ENCODE results near the gene TAGAP. TPM values are rescaled to one million over a fixed set of nuclear protein-coding genes. Genes with fewer than 3 reads are reported as not detected.

Gene TAGAP
- total RNA-seq, 1 experiment from 2014 or later = 0.22 TPM

DNA sequence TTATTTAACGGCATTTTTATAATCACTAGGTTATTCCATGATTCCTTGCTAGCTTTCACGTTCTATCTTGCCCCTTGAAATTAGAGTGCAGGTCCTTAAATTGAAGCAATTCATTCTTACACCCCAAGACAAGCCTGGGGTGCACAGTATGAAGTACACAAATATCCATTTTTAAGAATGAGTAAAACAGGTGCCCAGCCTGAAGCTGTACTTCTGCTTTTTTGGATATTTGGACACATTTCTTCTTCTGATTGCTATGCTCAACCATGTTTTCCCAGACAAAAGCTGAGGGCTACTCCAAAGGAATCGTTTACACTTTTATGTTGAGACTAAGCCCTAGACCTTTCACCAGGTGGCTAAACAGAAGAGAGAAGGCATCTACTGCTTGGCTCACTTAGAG lies 7.9 kb upstream of the TAGAP start (continued):
- no peak for TF ChIP-seq AR (CRISPR knock-in tag; IDR thresholded peaks at IDR 0.05)

GRCh38 chr6:159047891-159048685 lies 3.3 kb upstream of the TAGAP start:
- ChIA-PET POLR2A (no interaction called here), CTCF (no interaction called here)
- Mint-ChIP-seq H3K27me3 (ENCODE audit: low read depth) (no peaks in the 10 kb centered on the region; the same call in 1 of the 2 replicates), H3K36me3 (no peaks in the 10 kb centered on the region), H3K4me1 (peaks cover 16% of the 10 kb centered on the region), H3K27ac (no peak overlapping the region), H3K9me3 (0 out of 2 replicates have a peak, but pooled peaks cover 2% of the 10 kb centered on the region), H3K4me3 (no peak overlapping the region)
- DNase-seq (ENCODE audit: low spot score) (no peak), ATAC-seq (no peak)
- TF ChIP-seq, protein P1, sequence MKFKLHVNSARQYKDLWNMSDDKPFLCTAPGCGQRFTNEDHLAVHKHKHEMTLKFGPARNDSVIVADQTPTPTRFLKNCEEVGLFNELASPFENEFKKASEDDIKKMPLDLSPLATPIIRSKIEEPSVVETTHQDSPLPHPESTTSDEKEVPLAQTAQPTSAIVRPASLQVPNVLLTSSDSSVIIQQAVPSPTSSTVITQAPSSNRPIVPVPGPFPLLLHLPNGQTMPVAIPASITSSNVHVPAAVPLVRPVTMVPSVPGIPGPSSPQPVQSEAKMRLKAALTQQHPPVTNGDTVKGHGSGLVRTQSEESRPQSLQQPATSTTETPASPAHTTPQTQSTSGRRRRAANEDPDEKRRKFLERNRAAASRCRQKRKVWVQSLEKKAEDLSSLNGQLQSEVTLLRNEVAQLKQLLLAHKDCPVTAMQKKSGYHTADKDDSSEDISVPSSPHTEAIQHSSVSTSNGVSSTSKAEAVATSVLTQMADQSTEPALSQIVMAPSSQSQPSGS (CRISPR knock-in tag; IDR thresholded peaks at IDR 0.05; ENCODE audit: borderline replicate concordance, low read depth) = no peak
- TF ChIP-seq TCF7 (CRISPR knock-in tag; IDR thresholded peaks at IDR 0.05; ENCODE audit: low read depth) (no peak), ZNF121 (CRISPR knock-in tag; IDR thresholded peaks at IDR 0.05) (no peak), ZNF232 (CRISPR knock-in tag; IDR thresholded peaks at IDR 0.05) (no peak), E2F5 (CRISPR knock-in tag; IDR thresholded peaks at IDR 0.05) (no peak), SMAD3 (CRISPR knock-in tag; IDR thresholded peaks at IDR 0.05; ENCODE audit: borderline replicate concordance) (no peak), STAT6 (CRISPR knock-in tag; conservative IDR thresholded peaks at IDR 0.05; ENCODE audit: low read depth) (no peak), NR2C2 (CRISPR knock-in tag; IDR thresholded peaks at IDR 0.05) (no peak), TEAD1 (CRISPR knock-in tag; IDR thresholded peaks at IDR 0.05) (no peak), CBFB (CRISPR knock-in tag; IDR thresholded peaks at IDR 0.05; ENCODE audit: low read depth) (no peak), ZBTB21 (CRISPR knock-in tag; IDR thresholded peaks at IDR 0.05; ENCODE audit: borderline replicate concordance) (no peak), GTF2I (CRISPR knock-in tag; conservative IDR thresholded peaks at IDR 0.05) (no peak), ZNF425 (CRISPR knock-in tag; conservative IDR thresholded peaks at IDR 0.05) (no peak), JAZF1 (CRISPR knock-in tag; IDR thresholded peaks at IDR 0.05) (no peak), AR (CRISPR knock-in tag; IDR thresholded peaks at IDR 0.05) (no peak)
- TF ChIP-seq, protein P2, sequence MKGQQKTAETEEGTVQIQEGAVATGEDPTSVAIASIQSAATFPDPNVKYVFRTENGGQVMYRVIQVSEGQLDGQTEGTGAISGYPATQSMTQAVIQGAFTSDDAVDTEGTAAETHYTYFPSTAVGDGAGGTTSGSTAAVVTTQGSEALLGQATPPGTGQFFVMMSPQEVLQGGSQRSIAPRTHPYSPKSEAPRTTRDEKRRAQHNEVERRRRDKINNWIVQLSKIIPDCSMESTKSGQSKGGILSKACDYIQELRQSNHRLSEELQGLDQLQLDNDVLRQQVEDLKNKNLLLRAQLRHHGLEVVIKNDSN (CRISPR knock-in tag; IDR thresholded peaks at IDR 0.05) = no peak
- TF ChIP-seq, protein P3, sequence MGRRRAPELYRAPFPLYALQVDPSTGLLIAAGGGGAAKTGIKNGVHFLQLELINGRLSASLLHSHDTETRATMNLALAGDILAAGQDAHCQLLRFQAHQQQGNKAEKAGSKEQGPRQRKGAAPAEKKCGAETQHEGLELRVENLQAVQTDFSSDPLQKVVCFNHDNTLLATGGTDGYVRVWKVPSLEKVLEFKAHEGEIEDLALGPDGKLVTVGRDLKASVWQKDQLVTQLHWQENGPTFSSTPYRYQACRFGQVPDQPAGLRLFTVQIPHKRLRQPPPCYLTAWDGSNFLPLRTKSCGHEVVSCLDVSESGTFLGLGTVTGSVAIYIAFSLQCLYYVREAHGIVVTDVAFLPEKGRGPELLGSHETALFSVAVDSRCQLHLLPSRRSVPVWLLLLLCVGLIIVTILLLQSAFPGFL (CRISPR knock-in tag; IDR thresholded peaks at IDR 0.05; ENCODE audit: borderline replicate concordance) = no peak

Data from WTC11 (cell line).